Measurements from ENCODE around the gene LRRC8C.

GRCh38 chr1:89754518-89754917 is 121.6 kb downstream of the LRRC8C start:
- TF ChIP-seq, protein P1, sequence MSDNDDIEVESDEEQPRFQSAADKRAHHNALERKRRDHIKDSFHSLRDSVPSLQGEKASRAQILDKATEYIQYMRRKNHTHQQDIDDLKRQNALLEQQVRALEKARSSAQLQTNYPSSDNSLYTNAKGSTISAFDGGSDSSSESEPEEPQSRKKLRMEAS (IDR thresholded peaks at IDR 0.05), result no peak
- TF ChIP-seq POLR2AphosphoS5 (IDR thresholded peaks at IDR 0.05; ENCODE audit: low read depth, low read length), result no peak
- TF ChIP-seq, protein P2, sequence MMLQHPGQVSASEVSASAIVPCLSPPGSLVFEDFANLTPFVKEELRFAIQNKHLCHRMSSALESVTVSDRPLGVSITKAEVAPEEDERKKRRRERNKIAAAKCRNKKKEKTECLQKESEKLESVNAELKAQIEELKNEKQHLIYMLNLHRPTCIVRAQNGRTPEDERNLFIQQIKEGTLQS (IDR thresholded peaks at IDR 0.05), result no peak
- TF ChIP-seq SIN3A (IDR thresholded peaks at IDR 0.05; ENCODE audit: low read depth), result no peak
- no peak for TF ChIP-seq POLR2A (IDR thresholded peaks at IDR 0.05; ENCODE audit: borderline replicate concordance, extremely low read depth, insufficient read depth, insufficient read length)
- no peak for TF ChIP-seq ZNF274 (IDR thresholded peaks at IDR 0.05; ENCODE audit: low read depth, low read length)
- no peak for TF ChIP-seq YY1 (IDR thresholded peaks at IDR 0.05; ENCODE audit: extremely low read depth, insufficient replicate concordance, low read depth, low read length)
- TF ChIP-seq, protein P3, sequence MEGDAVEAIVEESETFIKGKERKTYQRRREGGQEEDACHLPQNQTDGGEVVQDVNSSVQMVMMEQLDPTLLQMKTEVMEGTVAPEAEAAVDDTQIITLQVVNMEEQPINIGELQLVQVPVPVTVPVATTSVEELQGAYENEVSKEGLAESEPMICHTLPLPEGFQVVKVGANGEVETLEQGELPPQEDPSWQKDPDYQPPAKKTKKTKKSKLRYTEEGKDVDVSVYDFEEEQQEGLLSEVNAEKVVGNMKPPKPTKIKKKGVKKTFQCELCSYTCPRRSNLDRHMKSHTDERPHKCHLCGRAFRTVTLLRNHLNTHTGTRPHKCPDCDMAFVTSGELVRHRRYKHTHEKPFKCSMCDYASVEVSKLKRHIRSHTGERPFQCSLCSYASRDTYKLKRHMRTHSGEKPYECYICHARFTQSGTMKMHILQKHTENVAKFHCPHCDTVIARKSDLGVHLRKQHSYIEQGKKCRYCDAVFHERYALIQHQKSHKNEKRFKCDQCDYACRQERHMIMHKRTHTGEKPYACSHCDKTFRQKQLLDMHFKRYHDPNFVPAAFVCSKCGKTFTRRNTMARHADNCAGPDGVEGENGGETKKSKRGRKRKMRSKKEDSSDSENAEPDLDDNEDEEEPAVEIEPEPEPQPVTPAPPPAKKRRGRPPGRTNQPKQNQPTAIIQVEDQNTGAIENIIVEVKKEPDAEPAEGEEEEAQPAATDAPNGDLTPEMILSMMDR (IDR thresholded peaks at IDR 0.05 in 2 of 3, conservative IDR thresholded peaks at IDR 0.05 in 1 of 3; ENCODE audit: borderline replicate concordance in 1 of 3, insufficient read depth in 1 of 3, low read depth in 2 of 3, low read length in 2 of 3), result no peak
- no peak for TF ChIP-seq EZH2 (IDR thresholded peaks at IDR 0.05)
- no peak for TF ChIP-seq ZFX (IDR thresholded peaks at IDR 0.05)
- no peak for TF ChIP-seq CBX3 (IDR thresholded peaks at IDR 0.05; ENCODE audit: low read depth)
- no peak for TF ChIP-seq CEBPB (IDR thresholded peaks at IDR 0.05; ENCODE audit: low read depth)
- no peak for TF ChIP-seq RAD21 (IDR thresholded peaks at IDR 0.05; ENCODE audit: low read depth)
- TF ChIP-seq SRF (IDR thresholded peaks at IDR 0.05; ENCODE audit: low read depth), result no peak

All from HCT116 (cell line).